Breast epithelium (tissue), 4 donors: ENCODE measurements around the gene MGAT4C. TPM values are rescaled to one million over a fixed set of nuclear protein-coding genes. Genes with fewer than 3 reads are reported as not detected.

Experiments used
- DNase-seq, 2 donors: peaks; one replicate each; pipeline ENCODE4 v3.0.0-alpha.2; 2019; ENCODE audit warnings: low spot score in 2 of 2
- H3K27ac ChIP-seq, 2 donors: fragments of 200-600 bp; sonication (generic) in 1 of 2; one replicate each; pipeline ENCODE4 v1.5.1; 2016 to 2019; ENCODE audit warnings: mild to moderate bottlenecking in 1 of 2
- H3K27me3 ChIP-seq, 2 donors: fragments of 200-600 bp; sonication (generic) in 1 of 2; one replicate each; pipeline versions ENCODE4 v1.5.1 to v1.6.0; 2017 to 2019; ENCODE audit warnings: control low read depth in 1 of 2, mild to moderate bottlenecking in 1 of 2
- H3K36me3 ChIP-seq: fragments of 200-600 bp; one replicate; pipeline ENCODE4 v1.5.1; 2019
- H3K4me1 ChIP-seq, 2 donors: fragments of 200-600 bp; sonication (generic); one replicate each; pipeline ENCODE4 v1.5.1; 2016 to 2019; ENCODE audit warnings: control low read depth in 1 of 2
- H3K4me3 ChIP-seq, 3 donors: fragments of 200-600 bp; sonication (generic); 1 replicate in 2 of 3; 2 replicates in 1 of 3; pipeline ENCODE4 v1.5.1; 2016 to 2019; ENCODE audit warnings: mild to moderate bottlenecking in 3 of 3, moderate library complexity in 2 of 3
- H3K9me3 ChIP-seq, 2 donors: fragments of 200-600 bp; sonication (generic) in 1 of 2; one replicate each; pipeline ENCODE4 v1.5.1; 2016 to 2019; ENCODE audit warnings: control low read depth in 1 of 2
- POLR2A ChIP-seq: fragments of 450-650 bp; IDR thresholded peaks from one replicate; pipeline ENCODE4 v1.6.1; 2016; ENCODE audit warnings: antibody characterized with exemption, mild to moderate bottlenecking, moderate library complexity
- POLR2AphosphoS5 ChIP-seq, 3 donors: sonication (generic); formaldehyde crosslinking; IDR thresholded peaks; one replicate each; pipeline ENCODE4 v1.6.1; 2017; ENCODE audit warnings: antibody characterized with exemption in 3 of 3
- intact Hi-C: fragments of 100-400 bp; cut with DNase I; formaldehyde crosslinking; loops from one replicate; pipeline ENCODE4 v1.15.1; 2023; ENCODE audit warnings: low total_unique reads
- total RNA-seq, 3 donors: library from RNA; depleted of rRNA; stranded (reverse); fragments of >200 nt; gene quantifications; one replicate each; pipeline ENCODE4 v1.1.0, GENCODE V29; 2016
- TF ChIP-seq, protein P1 (sequence below), 3 donors: fragments of 450-650 bp; IDR thresholded peaks; one replicate each; pipeline ENCODE4 v1.5.1; 2016 to 2017; ENCODE audit warnings: antibody characterized with exemption in 3 of 3, mild to moderate bottlenecking in 3 of 3, moderate library complexity in 3 of 3

Gene MGAT4C
- total RNA-seq, 3 donors from 2014 or later, result under 0.01 to 1.0 TPM; not detected in 1

- H3K36me3 ChIP-seq, result peaks cover 3% of the 10 kb centered on the region
- H3K9me3 ChIP-seq, result no peaks in the 10 kb centered on the region
- no peak overlapping the region for H3K4me3 ChIP-seq
- TF ChIP-seq POLR2AphosphoS5 (IDR thresholded peaks at IDR 0.05) (no peak), POLR2A (no peak)
- TF ChIP-seq, protein P1, sequence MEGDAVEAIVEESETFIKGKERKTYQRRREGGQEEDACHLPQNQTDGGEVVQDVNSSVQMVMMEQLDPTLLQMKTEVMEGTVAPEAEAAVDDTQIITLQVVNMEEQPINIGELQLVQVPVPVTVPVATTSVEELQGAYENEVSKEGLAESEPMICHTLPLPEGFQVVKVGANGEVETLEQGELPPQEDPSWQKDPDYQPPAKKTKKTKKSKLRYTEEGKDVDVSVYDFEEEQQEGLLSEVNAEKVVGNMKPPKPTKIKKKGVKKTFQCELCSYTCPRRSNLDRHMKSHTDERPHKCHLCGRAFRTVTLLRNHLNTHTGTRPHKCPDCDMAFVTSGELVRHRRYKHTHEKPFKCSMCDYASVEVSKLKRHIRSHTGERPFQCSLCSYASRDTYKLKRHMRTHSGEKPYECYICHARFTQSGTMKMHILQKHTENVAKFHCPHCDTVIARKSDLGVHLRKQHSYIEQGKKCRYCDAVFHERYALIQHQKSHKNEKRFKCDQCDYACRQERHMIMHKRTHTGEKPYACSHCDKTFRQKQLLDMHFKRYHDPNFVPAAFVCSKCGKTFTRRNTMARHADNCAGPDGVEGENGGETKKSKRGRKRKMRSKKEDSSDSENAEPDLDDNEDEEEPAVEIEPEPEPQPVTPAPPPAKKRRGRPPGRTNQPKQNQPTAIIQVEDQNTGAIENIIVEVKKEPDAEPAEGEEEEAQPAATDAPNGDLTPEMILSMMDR (IDR thresholded peaks at IDR 0.05), result no peak
- DNase-seq, result no peak
- H3K27ac ChIP-seq, result no peak overlapping the region
- intact Hi-C loops, result no loop called here
- no peaks in the 10 kb centered on the region for H3K27me3 ChIP-seq
- no peaks in the 10 kb centered on the region for H3K4me1 ChIP-seq
Measured at GRCh38 chr12:86050010-86050409, 206.2 kb downstream of the MGAT4C start.

DNA sequence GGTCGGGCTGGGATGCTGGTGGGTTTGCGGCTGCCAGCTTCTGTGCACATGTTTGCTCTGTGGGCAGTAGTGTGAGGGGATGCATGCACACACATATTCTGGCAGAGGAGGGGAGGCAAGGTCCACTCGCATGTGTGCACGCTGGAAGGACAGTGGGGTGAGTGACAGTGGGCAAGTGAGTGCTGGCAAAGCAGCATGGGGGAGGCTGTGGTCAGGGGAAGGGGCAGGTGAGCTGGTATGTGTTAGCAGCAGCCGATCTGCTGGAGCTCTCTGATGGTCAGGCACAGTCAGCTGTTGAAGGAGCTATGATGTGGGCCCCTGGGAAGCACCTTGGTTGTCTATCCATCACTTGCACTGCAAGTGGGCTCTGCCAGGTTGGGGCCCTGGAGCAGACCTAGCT lies 211.8 kb downstream of the MGAT4C start:
- no peak for DNase-seq
- intact Hi-C loops, result no loop called here
- H3K9me3 ChIP-seq, result peaks cover 0 to 22% of the 10 kb centered on the region in 2 donors
- no peaks in the 10 kb centered on the region for H3K4me1 ChIP-seq
- no peaks in the 10 kb centered on the region for H3K27me3 ChIP-seq
- TF ChIP-seq POLR2AphosphoS5 (IDR thresholded peaks at IDR 0.05) (no peak), POLR2A (no peak)
- TF ChIP-seq, protein P1 (IDR thresholded peaks at IDR 0.05), result no peak
- no peak overlapping the region for H3K4me3 ChIP-seq
- peaks cover 3% of the 10 kb centered on the region for H3K36me3 ChIP-seq
- no peak overlapping the region for H3K27ac ChIP-seq

DNA sequence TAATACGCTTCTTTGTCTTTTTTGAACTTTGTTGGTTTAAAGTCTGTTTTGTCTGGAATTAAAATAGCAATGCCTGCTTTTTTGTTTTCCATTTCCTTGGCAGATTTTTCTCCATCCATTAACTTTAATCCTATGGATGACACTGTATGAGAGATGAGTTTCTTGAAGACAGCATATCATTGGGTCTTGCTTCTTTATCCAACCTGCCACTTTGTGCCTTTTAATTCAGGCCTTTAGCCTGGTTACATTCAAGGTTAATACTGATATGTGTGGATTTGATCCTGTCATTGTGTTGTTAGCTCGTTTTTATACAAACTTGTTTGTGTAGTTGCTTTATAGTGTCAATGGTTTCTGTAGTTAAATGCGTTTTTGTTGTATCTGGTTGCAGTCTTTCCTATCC lies 214.1 kb downstream of the MGAT4C start:
- DNase-seq, result no peak
- H3K36me3 ChIP-seq, result peaks cover 3% of the 10 kb centered on the region
- intact Hi-C loops, result no loop called here
- no peak overlapping the region for H3K27ac ChIP-seq
- H3K4me1 ChIP-seq, result no peaks in the 10 kb centered on the region
- H3K4me3 ChIP-seq, result no peak overlapping the region
- peaks cover 5 to 27% of the 10 kb centered on the region in 2 donors for H3K9me3 ChIP-seq
- no peak for TF ChIP-seq POLR2A
- TF ChIP-seq, protein P1 (IDR thresholded peaks at IDR 0.05), result no peak
- no peak for TF ChIP-seq POLR2AphosphoS5 (IDR thresholded peaks at IDR 0.05)
- H3K27me3 ChIP-seq, result no peaks in the 10 kb centered on the region

- TF ChIP-seq POLR2AphosphoS5 (IDR thresholded peaks at IDR 0.05), result no peak
- no peak for TF ChIP-seq POLR2A
- TF ChIP-seq, protein P1 (IDR thresholded peaks at IDR 0.05), result no peak
- no peak for DNase-seq
- H3K27ac ChIP-seq, result no peak overlapping the region
- H3K4me3 ChIP-seq, result no peak overlapping the region
- no peaks in the 10 kb centered on the region for H3K4me1 ChIP-seq
- no peaks in the 10 kb centered on the region for H3K9me3 ChIP-seq
- no peaks in the 10 kb centered on the region for H3K27me3 ChIP-seq
- no peaks in the 10 kb centered on the region for H3K36me3 ChIP-seq
- intact Hi-C loops, result no loop called here
Measured at GRCh38 chr12:86018361-86018760, 237.8 kb downstream of the MGAT4C start.

DNA sequence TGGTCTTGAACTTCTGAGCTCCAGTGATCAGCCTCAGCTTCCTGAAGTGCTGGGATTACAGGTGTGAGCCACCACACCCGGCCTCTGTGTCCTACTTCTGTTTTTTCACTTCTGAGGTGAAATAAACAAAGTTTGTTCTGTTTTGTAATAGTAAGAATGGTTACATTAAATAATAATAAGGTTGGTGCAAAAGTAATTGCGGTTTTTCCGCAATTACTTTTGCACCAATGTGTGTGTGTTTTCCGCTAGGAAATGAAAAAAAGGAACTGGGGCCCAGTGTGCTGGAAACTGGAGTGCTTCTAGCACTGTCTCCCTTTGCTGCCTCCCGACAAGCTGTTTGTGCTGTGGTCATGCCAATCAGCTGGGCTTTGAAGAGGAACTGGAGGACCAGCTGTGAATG lies 241.2 kb downstream of the MGAT4C start:
- DNase-seq, result no peak
- Histone ChIP-seq H3K36me3 (no peaks in the 10 kb centered on the region), H3K4me1 (no peaks in the 10 kb centered on the region), H3K9me3 (no peaks in the 10 kb centered on the region), H3K4me3 (no peak overlapping the region), H3K27ac (no peak overlapping the region), H3K27me3 (no peaks in the 10 kb centered on the region)
- intact Hi-C loops, result no loop called here
- TF ChIP-seq, protein P1 (IDR thresholded peaks at IDR 0.05), result no peak
- no peak for TF ChIP-seq POLR2A
- no peak for TF ChIP-seq POLR2AphosphoS5 (IDR thresholded peaks at IDR 0.05)
